Ishikawa (cell line): Measurements from ENCODE around the gene SEMA6B.

ENCODE experiments used
- CEBPB ChIP-seq: IDR thresholded peaks from 2 replicates; pipeline ENCODE4 v1.6.1; 2012
- CREB1 ChIP-seq: IDR thresholded peaks from 2 replicates; pipeline ENCODE4 v1.6.1; 2012; ENCODE audit warnings: low read depth
- EGR1 ChIP-seq: IDR thresholded peaks from 2 replicates; pipeline ENCODE4 v1.6.1; 2012
- EP300 ChIP-seq: IDR thresholded peaks from 2 replicates; pipeline ENCODE4 v1.6.1; 2012; ENCODE audit warnings: borderline replicate concordance
- FOXM1 ChIP-seq: IDR thresholded peaks from 2 replicates; pipeline ENCODE4 v1.6.1; 2012; ENCODE audit warnings: low read depth, borderline replicate concordance
- NFIC ChIP-seq: IDR thresholded peaks from 2 replicates; pipeline ENCODE4 v1.6.1; 2012
- RAD21 ChIP-seq: IDR thresholded peaks from 2 replicates; pipeline ENCODE4 v1.6.1; 2012; ENCODE audit warnings: low read depth
- TAF1 ChIP-seq: IDR thresholded peaks from 2 replicates; pipeline ENCODE4 v1.6.1; 2012; ENCODE audit warnings: low read depth, mild to moderate bottlenecking
- TCF12 ChIP-seq: IDR thresholded peaks from 2 replicates; pipeline ENCODE4 v1.6.1; 2012; ENCODE audit warnings: low read depth
- TEAD4 ChIP-seq: IDR thresholded peaks from 2 replicates; pipeline ENCODE4 v1.6.1; 2012
- YY1 ChIP-seq: IDR thresholded peaks from 2 replicates; pipeline ENCODE4 v1.6.1; 2012; ENCODE audit warnings: low read depth
- ZBTB7A ChIP-seq: IDR thresholded peaks from 2 replicates; pipeline ENCODE4 v1.6.1; 2012; ENCODE audit warnings: low read depth
- TF ChIP-seq, protein P1 (sequence below): IDR thresholded peaks from 2 replicates; pipeline ENCODE4 v1.6.1; 2012
- TF ChIP-seq, protein P2 (sequence below): IDR thresholded peaks from 2 replicates; pipeline ENCODE4 v1.6.1; 2012
- TF ChIP-seq, protein P3 (sequence below): IDR thresholded peaks from 2 replicates; pipeline ENCODE4 v1.6.1; 2012; ENCODE audit warnings: low read depth, mild to moderate bottlenecking

The SEMA6B gene

DNA sequence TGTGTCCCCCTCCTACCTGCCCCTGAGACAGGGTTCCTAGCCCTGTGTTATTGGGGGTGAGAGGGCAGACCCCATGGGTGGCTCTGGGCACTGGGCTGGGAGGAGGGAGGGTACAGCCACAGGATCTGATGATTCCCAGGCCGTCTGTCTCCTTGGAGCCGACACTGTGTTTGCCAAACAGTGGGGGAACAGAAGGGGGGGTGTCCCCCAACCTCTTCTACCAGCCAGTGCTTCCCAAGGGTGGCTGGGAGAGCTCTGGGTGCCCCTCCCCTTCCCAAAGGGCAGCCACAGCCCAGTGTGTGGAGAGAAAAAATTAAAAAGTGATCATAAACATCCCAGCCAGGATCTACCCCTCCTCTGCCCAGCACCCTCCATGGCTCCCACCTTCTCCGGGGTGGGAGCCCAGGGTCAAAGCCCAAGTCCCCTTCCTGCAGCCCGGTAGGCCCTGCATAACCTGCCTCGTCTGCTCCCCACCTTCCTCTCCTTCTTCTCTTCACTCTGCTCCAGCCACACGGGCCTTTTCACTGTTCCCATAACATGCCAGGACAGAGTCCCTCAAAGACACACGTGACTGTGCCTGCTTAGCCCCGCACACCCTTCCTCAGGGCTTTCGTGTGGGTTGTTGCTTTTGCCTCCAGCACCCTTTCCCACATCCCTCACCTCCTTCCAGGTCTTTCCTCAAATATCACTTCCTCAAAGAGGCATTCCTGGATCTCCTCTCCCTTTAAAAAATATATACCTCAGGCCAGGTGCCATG, 39.8 kb downstream of the SEMA6B start:
- TF ChIP-seq RAD21, result no peak
- TF ChIP-seq, protein P1, sequence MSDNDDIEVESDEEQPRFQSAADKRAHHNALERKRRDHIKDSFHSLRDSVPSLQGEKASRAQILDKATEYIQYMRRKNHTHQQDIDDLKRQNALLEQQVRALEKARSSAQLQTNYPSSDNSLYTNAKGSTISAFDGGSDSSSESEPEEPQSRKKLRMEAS, result no peak
- no peak for TF ChIP-seq CEBPB
- TF ChIP-seq EGR1, result no peak
- TF ChIP-seq ZBTB7A, result no peak
- TF ChIP-seq TAF1, result no peak
- no peak for TF ChIP-seq TEAD4
- TF ChIP-seq, protein P2, sequence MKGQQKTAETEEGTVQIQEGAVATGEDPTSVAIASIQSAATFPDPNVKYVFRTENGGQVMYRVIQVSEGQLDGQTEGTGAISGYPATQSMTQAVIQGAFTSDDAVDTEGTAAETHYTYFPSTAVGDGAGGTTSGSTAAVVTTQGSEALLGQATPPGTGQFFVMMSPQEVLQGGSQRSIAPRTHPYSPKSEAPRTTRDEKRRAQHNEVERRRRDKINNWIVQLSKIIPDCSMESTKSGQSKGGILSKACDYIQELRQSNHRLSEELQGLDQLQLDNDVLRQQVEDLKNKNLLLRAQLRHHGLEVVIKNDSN, result no peak
- TF ChIP-seq FOXM1, result no peak
- no peak for TF ChIP-seq NFIC
- no peak for TF ChIP-seq CREB1
- no peak for TF ChIP-seq YY1
- no peak for TF ChIP-seq TCF12
- TF ChIP-seq EP300, result no peak
- TF ChIP-seq, protein P3, sequence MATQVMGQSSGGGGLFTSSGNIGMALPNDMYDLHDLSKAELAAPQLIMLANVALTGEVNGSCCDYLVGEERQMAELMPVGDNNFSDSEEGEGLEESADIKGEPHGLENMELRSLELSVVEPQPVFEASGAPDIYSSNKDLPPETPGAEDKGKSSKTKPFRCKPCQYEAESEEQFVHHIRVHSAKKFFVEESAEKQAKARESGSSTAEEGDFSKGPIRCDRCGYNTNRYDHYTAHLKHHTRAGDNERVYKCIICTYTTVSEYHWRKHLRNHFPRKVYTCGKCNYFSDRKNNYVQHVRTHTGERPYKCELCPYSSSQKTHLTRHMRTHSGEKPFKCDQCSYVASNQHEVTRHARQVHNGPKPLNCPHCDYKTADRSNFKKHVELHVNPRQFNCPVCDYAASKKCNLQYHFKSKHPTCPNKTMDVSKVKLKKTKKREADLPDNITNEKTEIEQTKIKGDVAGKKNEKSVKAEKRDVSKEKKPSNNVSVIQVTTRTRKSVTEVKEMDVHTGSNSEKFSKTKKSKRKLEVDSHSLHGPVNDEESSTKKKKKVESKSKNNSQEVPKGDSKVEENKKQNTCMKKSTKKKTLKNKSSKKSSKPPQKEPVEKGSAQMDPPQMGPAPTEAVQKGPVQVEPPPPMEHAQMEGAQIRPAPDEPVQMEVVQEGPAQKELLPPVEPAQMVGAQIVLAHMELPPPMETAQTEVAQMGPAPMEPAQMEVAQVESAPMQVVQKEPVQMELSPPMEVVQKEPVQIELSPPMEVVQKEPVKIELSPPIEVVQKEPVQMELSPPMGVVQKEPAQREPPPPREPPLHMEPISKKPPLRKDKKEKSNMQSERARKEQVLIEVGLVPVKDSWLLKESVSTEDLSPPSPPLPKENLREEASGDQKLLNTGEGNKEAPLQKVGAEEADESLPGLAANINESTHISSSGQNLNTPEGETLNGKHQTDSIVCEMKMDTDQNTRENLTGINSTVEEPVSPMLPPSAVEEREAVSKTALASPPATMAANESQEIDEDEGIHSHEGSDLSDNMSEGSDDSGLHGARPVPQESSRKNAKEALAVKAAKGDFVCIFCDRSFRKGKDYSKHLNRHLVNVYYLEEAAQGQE, result no peak

DNA sequence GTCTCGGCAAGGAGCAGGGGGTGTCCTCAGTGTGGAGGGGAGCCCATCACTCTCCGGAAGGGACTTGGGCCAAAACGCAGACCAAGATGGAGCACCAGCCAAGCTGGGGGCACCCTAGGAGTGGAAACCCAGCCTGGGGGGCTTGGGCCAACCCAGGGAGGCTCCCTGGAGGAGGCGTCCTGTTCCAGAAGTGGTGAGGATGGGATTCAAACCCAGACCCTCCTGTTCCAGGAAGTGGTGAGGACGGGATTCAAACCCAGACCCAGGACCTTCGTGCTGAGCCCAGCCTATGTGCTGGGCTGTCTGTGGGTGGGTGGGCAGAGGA, 40.4 kb downstream of the SEMA6B start:
- TF ChIP-seq TEAD4, result no peak
- no peak for TF ChIP-seq ZBTB7A
- no peak for TF ChIP-seq EGR1
- no peak for TF ChIP-seq TAF1
- TF ChIP-seq, protein P2, result no peak
- no peak for TF ChIP-seq CREB1
- TF ChIP-seq, protein P1, result no peak
- no peak for TF ChIP-seq FOXM1
- no peak for TF ChIP-seq EP300
- TF ChIP-seq, protein P3, result no peak
- no peak for TF ChIP-seq RAD21
- TF ChIP-seq CEBPB, result no peak
- TF ChIP-seq NFIC, result no peak

DNA sequence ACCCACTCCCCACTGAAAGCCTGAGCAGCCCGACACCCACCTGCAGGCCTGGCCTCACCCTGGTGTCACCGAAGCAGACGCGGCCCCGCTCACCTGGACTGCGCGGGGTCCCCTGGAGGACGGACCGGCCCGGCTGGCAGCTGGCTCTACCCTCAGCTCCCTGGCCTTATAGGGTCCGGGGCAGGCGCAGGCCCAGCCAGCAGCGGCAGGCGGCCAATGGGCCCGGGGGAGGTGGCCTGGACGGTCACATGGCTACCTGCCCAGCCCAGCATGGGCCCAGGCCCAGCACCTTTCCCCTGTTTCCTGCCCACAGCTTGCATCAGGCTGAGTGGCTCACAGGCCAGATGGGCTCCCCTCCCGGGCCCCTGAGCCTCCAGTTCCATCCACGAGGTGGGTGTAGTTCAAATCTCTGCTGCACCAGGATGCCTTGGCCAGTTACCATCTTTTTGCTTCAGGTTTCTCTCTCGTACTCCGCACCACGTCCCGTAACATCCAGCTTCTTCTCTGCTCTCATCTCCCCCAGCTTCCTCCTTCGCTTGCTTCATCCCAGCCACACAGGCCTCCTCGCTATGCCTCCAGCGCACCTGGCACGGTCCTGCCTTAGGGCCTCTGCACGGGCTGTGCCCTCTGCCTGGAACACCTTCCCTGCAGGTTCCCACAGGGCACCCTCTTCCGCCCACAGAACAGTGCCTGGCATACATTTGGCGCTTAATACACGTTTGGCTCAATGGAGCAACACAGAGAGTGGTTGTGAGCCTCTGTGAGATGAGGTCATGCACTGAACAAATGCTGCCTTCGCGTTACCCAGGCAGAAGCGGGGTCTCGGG, 40.9 kb downstream of the SEMA6B start, which contains the start of gene PLIN4:
Gene PLIN4 (minus strand): TSS at position 142 of the 827 bp plus-strand sequence. CDS start 214 bp downstream, outside the sequence.
- TF ChIP-seq, protein P2, result peak; percentile 86
- TF ChIP-seq EGR1 (no peak), YY1 (no peak), CEBPB (no peak), CREB1 (no peak), RAD21 (no peak), TEAD4 (no peak), EP300 (no peak), ZBTB7A (peak; percentile 47; the same call in 1 of the 2 replicates), NFIC (no peak), FOXM1 (no peak), TAF1 (no peak), TCF12 (no peak)
- TF ChIP-seq, protein P1, result peak; percentile 27; the same call in 1 of the 2 replicates

DNA sequence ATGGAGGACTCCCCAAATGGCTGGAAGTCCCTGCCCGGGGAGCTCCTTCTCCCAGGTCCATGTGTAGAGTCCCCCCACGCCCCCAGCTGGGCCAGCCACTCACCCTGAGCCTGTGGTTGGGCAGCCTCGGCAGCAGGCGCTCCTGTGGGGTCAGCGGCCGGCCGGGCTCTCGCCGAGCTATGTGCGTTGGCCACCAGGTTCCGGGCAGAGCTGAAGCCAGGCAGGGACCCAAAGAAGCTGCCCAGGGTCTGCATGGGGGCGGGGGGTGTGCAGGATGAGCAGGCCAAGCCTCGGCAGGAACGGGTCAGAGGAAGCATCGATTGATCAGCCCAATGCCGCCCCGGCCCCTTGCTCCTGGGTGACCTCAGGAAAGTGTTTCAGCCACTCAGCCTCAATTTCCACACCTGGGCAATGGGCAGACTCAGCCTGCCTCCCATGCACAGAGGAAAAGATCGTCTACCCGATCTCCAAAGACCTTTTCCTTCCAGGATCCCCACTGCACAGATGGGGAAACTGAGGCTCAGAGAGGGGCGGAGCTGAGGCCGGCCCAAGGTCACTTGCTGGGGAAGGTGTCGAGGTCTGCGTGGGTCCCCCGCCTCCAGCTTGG, 41.9 kb downstream of the SEMA6B start:
- TF ChIP-seq TEAD4, result no peak
- no peak for TF ChIP-seq RAD21
